ENCODE results near the gene SLC27A2.

Gene SLC27A2

DNA sequence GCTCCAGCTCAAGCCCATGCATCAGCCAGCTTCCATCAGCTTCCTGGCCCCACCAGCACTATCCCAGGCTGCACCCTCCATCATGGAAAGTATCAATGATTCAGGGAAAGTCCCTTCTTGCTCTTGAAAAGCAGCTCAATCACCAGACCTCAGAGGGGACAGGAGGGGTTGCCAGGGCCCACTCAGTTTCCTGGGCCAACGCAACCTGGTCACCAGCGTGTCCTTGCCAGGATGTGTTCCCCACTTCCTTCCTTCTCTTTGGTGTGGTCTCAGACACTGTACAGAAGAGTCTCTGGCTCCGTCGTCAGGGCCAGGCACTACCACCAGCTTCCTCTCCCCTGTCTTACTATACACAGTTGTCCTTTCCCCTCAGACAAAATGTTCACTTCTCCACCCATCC is 80.5 kb downstream of the SLC27A2 start:
- in situ Hi-C loops (cut with HindIII; ENCODE audit: low sequenced_read_pairs): no loop called here
- TF ChIP-seq, protein P1, sequence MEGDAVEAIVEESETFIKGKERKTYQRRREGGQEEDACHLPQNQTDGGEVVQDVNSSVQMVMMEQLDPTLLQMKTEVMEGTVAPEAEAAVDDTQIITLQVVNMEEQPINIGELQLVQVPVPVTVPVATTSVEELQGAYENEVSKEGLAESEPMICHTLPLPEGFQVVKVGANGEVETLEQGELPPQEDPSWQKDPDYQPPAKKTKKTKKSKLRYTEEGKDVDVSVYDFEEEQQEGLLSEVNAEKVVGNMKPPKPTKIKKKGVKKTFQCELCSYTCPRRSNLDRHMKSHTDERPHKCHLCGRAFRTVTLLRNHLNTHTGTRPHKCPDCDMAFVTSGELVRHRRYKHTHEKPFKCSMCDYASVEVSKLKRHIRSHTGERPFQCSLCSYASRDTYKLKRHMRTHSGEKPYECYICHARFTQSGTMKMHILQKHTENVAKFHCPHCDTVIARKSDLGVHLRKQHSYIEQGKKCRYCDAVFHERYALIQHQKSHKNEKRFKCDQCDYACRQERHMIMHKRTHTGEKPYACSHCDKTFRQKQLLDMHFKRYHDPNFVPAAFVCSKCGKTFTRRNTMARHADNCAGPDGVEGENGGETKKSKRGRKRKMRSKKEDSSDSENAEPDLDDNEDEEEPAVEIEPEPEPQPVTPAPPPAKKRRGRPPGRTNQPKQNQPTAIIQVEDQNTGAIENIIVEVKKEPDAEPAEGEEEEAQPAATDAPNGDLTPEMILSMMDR (IDR thresholded peaks at IDR 0.05; ENCODE audit: low read depth, low read length, missing control alignments): no peak
- no peak for DNase-seq (ENCODE audit: low read depth)
- no peak overlapping the region for H3K4me3 ChIP-seq (ENCODE audit: low read depth, low read length)

DNA sequence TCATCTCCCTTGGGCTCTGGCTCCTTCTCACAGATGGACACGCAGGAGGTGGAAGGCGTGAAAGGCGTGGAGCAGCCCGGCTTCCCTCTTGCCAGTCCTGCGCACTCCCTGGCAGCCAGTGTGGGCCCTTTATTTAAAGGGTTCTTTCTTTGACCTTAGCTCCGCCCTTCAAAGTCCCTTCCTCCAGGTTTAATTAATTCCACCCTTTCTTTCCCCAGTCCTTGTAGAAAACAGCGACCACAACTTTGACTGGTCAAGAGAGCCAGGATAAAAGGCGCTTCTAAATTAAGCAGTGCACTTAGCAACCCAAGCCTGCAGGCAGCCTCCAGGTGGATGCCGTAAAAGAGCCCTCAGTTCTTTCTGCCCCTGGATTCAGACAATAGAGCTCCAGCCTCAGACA is 83.6 kb downstream of the SLC27A2 start, which contains the start of gene HDC:
Gene HDC, minus strand, starts transcription at position 107 of the 400 bp plus-strand sequence. Its CDS starts 103 bp downstream, at position 4.
- TF ChIP-seq, protein P1 (IDR thresholded peaks at IDR 0.05; ENCODE audit: low read depth, low read length, missing control alignments): no peak
- DNase-seq (ENCODE audit: low read depth): no peak
- no peak within 1 kb of the TSS for H3K4me3 ChIP-seq (ENCODE audit: low read depth, low read length)
- in situ Hi-C loops (cut with HindIII; ENCODE audit: low sequenced_read_pairs): no loop called here

DNA sequence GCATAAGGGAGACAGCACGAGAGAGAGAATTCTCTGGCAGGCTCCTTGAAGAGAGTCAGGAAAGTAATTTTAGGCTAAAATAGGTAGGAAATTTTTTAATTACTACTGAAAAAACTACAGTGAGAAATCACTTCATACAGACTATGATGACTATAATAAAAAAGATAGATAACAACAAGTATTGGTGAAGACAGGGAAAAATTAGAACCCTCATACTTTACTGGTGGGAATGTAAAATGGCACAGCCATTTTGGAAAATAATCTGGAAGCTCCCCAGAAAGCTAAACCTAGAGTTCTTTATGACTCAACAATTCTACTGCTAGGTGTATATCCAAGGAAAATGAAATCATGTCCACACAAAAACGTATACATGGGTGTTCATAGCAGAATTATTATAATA is 85.6 kb downstream of the SLC27A2 start:
- in situ Hi-C loops (cut with HindIII; ENCODE audit: low sequenced_read_pairs): no loop called here
- no peak for DNase-seq (ENCODE audit: low read depth)
- H3K4me3 ChIP-seq (ENCODE audit: low read depth, low read length): no peak overlapping the region
- TF ChIP-seq, protein P1 (IDR thresholded peaks at IDR 0.05; ENCODE audit: low read depth, low read length, missing control alignments): no peak

DNA sequence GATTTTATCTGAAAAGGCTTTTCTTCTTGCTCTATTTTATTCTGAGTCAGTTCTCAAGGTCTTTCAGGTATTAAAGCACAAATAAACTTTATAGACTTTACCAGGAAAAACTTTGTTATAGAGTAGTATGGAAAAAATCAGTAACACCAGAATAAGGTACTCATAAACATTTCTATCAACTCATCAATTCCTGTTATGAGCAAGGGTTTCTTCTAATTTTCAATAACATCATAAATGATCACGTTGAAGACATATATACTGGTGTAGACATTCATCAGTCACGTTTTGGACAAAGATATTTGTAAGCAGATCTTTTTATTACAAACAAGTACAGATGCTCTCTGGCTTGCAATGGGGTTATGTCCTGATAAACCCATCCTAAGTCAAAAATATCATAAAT is 93.1 kb downstream of the SLC27A2 start:
- TF ChIP-seq, protein P1 (IDR thresholded peaks at IDR 0.05; ENCODE audit: low read depth, low read length, missing control alignments): no peak
- no peak overlapping the region for H3K4me3 ChIP-seq (ENCODE audit: low read depth, low read length)
- in situ Hi-C loops (cut with HindIII; ENCODE audit: low sequenced_read_pairs): no loop called here
- DNase-seq (ENCODE audit: low read depth): no peak

DNA sequence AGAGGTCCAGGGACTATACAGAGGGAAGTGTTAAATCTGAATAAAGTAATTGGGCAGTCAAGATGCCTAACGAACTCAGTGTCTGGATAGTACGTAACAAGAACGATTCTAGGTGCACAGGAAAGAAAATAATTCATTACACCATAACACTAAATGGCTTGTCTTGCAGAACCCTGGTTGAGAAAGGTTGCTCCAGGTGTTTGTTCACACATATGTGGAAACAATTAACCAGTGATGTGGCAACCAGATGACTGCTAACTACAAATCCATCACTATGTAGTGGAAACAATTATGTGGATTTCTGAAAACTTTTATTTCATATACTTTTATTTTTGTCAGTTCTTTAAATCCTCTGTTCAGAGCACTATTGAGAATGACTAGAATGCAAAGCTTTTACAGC is 93.9 kb downstream of the SLC27A2 start:
- H3K4me3 ChIP-seq (ENCODE audit: low read depth, low read length): no peak overlapping the region
- TF ChIP-seq, protein P1 (IDR thresholded peaks at IDR 0.05; ENCODE audit: low read depth, low read length, missing control alignments): no peak
- in situ Hi-C loops (cut with HindIII; ENCODE audit: low sequenced_read_pairs): no loop called here
- no peak for DNase-seq (ENCODE audit: low read depth)

DNA sequence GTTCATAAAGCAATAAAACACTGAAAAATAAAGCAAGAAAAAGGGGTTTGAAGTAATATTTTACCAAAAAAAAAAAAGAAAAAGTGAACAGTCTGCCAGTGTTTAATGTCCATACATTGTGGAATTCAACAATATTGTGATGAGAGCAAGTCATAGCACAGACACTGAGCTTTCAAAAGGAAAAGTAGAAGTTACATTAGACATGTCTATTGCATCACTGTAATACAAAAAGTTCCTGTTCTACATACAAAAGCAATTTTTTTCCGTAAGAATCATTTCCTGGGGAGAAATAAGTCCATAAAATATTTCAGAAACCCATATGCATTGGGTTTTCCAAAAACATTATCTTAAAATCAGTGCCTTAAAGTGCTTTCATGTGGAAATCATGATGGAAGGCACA is 95.4 kb downstream of the SLC27A2 start:
- no peak overlapping the region for H3K4me3 ChIP-seq (ENCODE audit: low read depth, low read length)
- DNase-seq (ENCODE audit: low read depth): no peak
- TF ChIP-seq, protein P1 (IDR thresholded peaks at IDR 0.05; ENCODE audit: low read depth, low read length, missing control alignments): no peak
- in situ Hi-C loops (cut with HindIII; ENCODE audit: low sequenced_read_pairs): no loop called here

DNA sequence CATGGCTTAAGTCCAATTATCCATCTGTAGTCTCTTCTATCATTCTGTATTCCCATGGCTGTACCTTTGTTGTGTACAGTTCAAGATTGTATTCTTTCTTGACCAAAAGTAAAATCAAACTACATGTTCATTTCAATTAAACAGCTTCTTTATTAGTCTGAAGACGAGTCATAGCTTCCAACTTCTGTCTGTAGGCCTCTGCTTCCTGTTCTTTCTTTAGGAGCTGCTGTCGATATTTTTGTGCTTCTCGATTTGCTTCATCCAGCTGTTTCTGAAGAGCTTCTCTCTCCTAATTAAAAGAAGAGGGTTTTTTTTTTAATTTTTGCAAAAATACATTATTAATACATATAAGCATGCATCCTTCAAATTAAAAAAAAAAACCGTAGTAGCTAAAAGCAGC is 96.5 kb downstream of the SLC27A2 start:
- in situ Hi-C loops (cut with HindIII; ENCODE audit: low sequenced_read_pairs): no loop called here
- TF ChIP-seq, protein P1 (IDR thresholded peaks at IDR 0.05; ENCODE audit: low read depth, low read length, missing control alignments): no peak
- H3K4me3 ChIP-seq (ENCODE audit: low read depth, low read length): no peak overlapping the region
- no peak for DNase-seq (ENCODE audit: low read depth)

Measured in astrocyte of the cerebellum (primary cell).